GM23338 (cell line): ENCODE measurements around the gene ULK4. TPM values are rescaled to one million over a fixed set of nuclear protein-coding genes. Genes with fewer than 3 reads are reported as not detected.
"Not testable (repeated sequence)": the region's sequence is repeated elsewhere in the genome, so short reads cannot be mapped to it uniquely, and the experiment has no call there.

Source experiments
- ATAC-seq: fragments of 200-7000 bp; cut with Tn5 transposase; 3 replicates; pipeline ENCODE4 v1.9.1; 2020
- DNase-seq: peaks from one replicate; pipeline ENCODE4 v3.0.0-alpha.2; 2015; ENCODE audit warnings: low spot score
- H2AFZ ChIP-seq: fragments of 200-600 bp; sonication (generic); 2 replicates; pipeline ENCODE4 v1.8.0; 2016; ENCODE audit warnings: antibody characterized with exemption, mild to moderate bottlenecking, moderate library complexity
- H3F3A ChIP-seq: fragments of 200-600 bp; sonication (generic); replicated peaks from 2 replicates; pipeline ENCODE4 v1.8.0; 2017; ENCODE audit warnings: antibody characterized with exemption, mixed run types, low read depth
- H3K27ac ChIP-seq: fragments of 200-600 bp; sonication (generic); 2 replicates; pipeline ENCODE4 v1.6.1; 2016; ENCODE audit warnings: low read depth
- H3K27me3 ChIP-seq: fragments of 200-600 bp; sonication (generic); 2 replicates; pipeline ENCODE4 v1.8.0; 2016; ENCODE audit warnings: mild to moderate bottlenecking, mixed run types, moderate library complexity; ENCODE audit not compliant: insufficient read depth
- H3K36me3 ChIP-seq: fragments of 200-600 bp; sonication (generic); 2 replicates; pipeline ENCODE4 v1.8.0; 2016; ENCODE audit warnings: mild to moderate bottlenecking; ENCODE audit not compliant: insufficient read depth
- H3K4me1 ChIP-seq: fragments of 200-600 bp; sonication (generic); 2 replicates; pipeline ENCODE4 v1.8.0; 2016; ENCODE audit warnings: mild to moderate bottlenecking, moderate library complexity; ENCODE audit not compliant: insufficient read depth
- H3K4me2 ChIP-seq: fragments of 200-600 bp; sonication (generic); 2 replicates; pipeline ENCODE4 v1.7.1; 2017; ENCODE audit warnings: mixed run types
- H3K4me3 ChIP-seq: fragments of 200-600 bp; sonication (generic); 2 replicates; pipeline ENCODE4 v1.6.1; 2016; ENCODE audit warnings: mixed run types
- H3K79me2 ChIP-seq: fragments of 200-600 bp; sonication (generic); replicated peaks from 2 replicates; pipeline ENCODE4 v1.8.0; 2017; ENCODE audit warnings: mild to moderate bottlenecking; ENCODE audit not compliant: insufficient read depth
- H3K9me2 ChIP-seq: fragments of 200-600 bp; sonication (generic); 2 replicates; pipeline ENCODE4 v1.8.0; 2017; ENCODE audit not compliant: insufficient read depth
- H4K20me1 ChIP-seq: fragments of 200-600 bp; sonication (generic); replicated peaks from 2 replicates; pipeline ENCODE4 v1.8.0; 2017; ENCODE audit warnings: mild to moderate bottlenecking; ENCODE audit not compliant: insufficient read depth
- H3K27ac Mint-ChIP-seq: 2 replicates; pipeline ENCODE4 v1.8.0; 2020; ENCODE audit warnings: inconsistent platforms, mild to moderate bottlenecking, moderate library complexity, mixed read lengths
- H3K27me3 Mint-ChIP-seq: 3 replicates; pipeline ENCODE4 v1.8.0; 2022; ENCODE audit warnings: low read depth, mild to moderate bottlenecking, moderate library complexity, mixed read lengths, inconsistent platforms; ENCODE audit not compliant: insufficient read depth, poor library complexity
- H3K36me3 Mint-ChIP-seq: 3 replicates; pipeline ENCODE4 v1.8.0; 2021; ENCODE audit warnings: low read depth, mild to moderate bottlenecking, inconsistent platforms, moderate library complexity, mixed read lengths
- H3K4me1 Mint-ChIP-seq: 3 replicates; pipeline ENCODE4 v1.8.0; 2020; ENCODE audit warnings: mild to moderate bottlenecking, inconsistent platforms, mixed read lengths
- H3K4me3 Mint-ChIP-seq: 3 replicates; pipeline ENCODE4 v1.8.0; 2021; ENCODE audit warnings: moderate library complexity, mild to moderate bottlenecking, inconsistent platforms, mixed read lengths
- H3K9me3 Mint-ChIP-seq: 3 replicates; pipeline ENCODE4 v1.8.0; 2020; ENCODE audit warnings: moderate library complexity, mild to moderate bottlenecking, inconsistent platforms, mixed read lengths
- CREB1 ChIP-seq: fragments of 250-450 bp; sonication (Bioruptor Pico); IDR thresholded peaks from 2 replicates; pipeline ENCODE4 v1.5.0; 2020; ENCODE audit warnings: low read depth, mild to moderate bottlenecking, moderate library complexity
- CTCF ChIP-seq, 2 experiments: fragments of 200-600 bp in 1 of 2; sonication (generic) in 1 of 2; conservative IDR thresholded peaks; 2 replicates each; pipeline versions ENCODE4 v1.5.1 to v1.6.1; 2016 to 2017; ENCODE audit warnings: antibody characterized with exemption in 2 of 2, low read depth in 2 of 2, mild to moderate bottlenecking in 2 of 2, moderate library complexity in 1 of 2
- REST ChIP-seq: IDR thresholded peaks from one replicate; pipeline ENCODE4 v1.6.1; 2018; ENCODE audit warnings: antibody characterized with exemption; ENCODE audit not compliant: unreplicated experiment
- ZNF462 ChIP-seq: fragments of 250-450 bp; sonication (Bioruptor Pico); IDR thresholded peaks from 2 replicates; pipeline ENCODE4 v1.5.0; 2020; ENCODE audit warnings: mild to moderate bottlenecking, moderate library complexity
- polyA plus RNA-seq: library from polyadenylated mRNA; unstranded; fragments of >200 nt; fragmentation: Nextera tagmentation; extraction: Ambion mirVana; gene quantifications from 2 replicates; pipeline ENCODE4 v1.2.1, GENCODE V29; 2016
- total RNA-seq: library from RNA; depleted of rRNA; stranded (reverse); fragments of >200 nt; shearing (Covaris generic); gene quantifications from 2 replicates; pipeline ENCODE4 v1.2.3, GENCODE V29; 2014

Gene ULK4
- total and polyA plus RNA-seq, 2 experiments from 2014 or later, result 20.8 to 41.4 TPM

GRCh38 chr3:41985018-41985417, 23.1 kb upstream of the ULK4 start (continued):
- TF ChIP-seq ZNF462 (CRISPR knock-in tag) (no peak), CREB1 (CRISPR knock-in tag) (no peak), REST (no peak), CTCF (conservative IDR thresholded peaks at IDR 0.05; ENCODE audit: low read depth in 2 of 2) (no peak)

- not testable (repeated sequence) for H3K27me3 ChIP-seq, H2AFZ ChIP-seq, DNase-seq, H3K4me3 Mint-ChIP-seq, H3K36me3 ChIP-seq, H3K4me1 ChIP-seq, H3K4me2 ChIP-seq, H3K4me1 Mint-ChIP-seq, H3K36me3 Mint-ChIP-seq, H4K20me1 ChIP-seq, H3K4me3 ChIP-seq, H3K9me2 ChIP-seq, H3K27me3 Mint-ChIP-seq, H3K27ac ChIP-seq, H3F3A ChIP-seq, H3K79me2 ChIP-seq, ATAC-seq, H3K27ac Mint-ChIP-seq
- peaks cover 13% of the 10 kb centered on the region; the same call in 2 of the 3 replicates for H3K9me3 Mint-ChIP-seq
These were observed 21.2 kb upstream of the ULK4 start for GRCh38 chr3:41983091-41983490.

- not testable (repeated sequence) for DNase-seq, H4K20me1 ChIP-seq, H3K27ac Mint-ChIP-seq, H3K36me3 Mint-ChIP-seq, H3K27me3 Mint-ChIP-seq, H3K9me3 Mint-ChIP-seq, H3K36me3 ChIP-seq, H3K9me2 ChIP-seq, H3K27ac ChIP-seq, H3K79me2 ChIP-seq, H3K4me3 Mint-ChIP-seq, H3K4me2 ChIP-seq, H3K4me3 ChIP-seq, ATAC-seq, H3K27me3 ChIP-seq, H3K4me1 Mint-ChIP-seq, H3K4me1 ChIP-seq, H3F3A ChIP-seq
- peak overlapping the region; percentile 72; the same call in 1 of the 2 replicates for H2AFZ ChIP-seq
These were observed 15.5 kb upstream of the ULK4 start for GRCh38 chr3:41977401-41977800.
